M059J (cell line): ENCODE measurements around the gene VWA1. TPM values are rescaled to one million over a fixed set of nuclear protein-coding genes. Genes with fewer than 3 reads are reported as not detected.
"Not testable (repeated sequence)": the region's sequence is repeated elsewhere in the genome, so short reads cannot be mapped to it uniquely, and the experiment has no call there.

Experiments
- DNase-seq: peaks from one replicate; pipeline ENCODE4 v3.0.0-alpha.2; 2012; ENCODE audit warnings: low read depth
- total RNA-seq: library from RNA; depleted of rRNA; stranded (reverse); fragments of >200 nt; shearing (Covaris generic); gene quantifications from 2 replicates; pipeline ENCODE4 v1.2.3, GENCODE V29; 2014; rRNA removed

VWA1 gene
- total RNA-seq, 1 experiment from 2014 or later: 1.1 TPM

DNA sequence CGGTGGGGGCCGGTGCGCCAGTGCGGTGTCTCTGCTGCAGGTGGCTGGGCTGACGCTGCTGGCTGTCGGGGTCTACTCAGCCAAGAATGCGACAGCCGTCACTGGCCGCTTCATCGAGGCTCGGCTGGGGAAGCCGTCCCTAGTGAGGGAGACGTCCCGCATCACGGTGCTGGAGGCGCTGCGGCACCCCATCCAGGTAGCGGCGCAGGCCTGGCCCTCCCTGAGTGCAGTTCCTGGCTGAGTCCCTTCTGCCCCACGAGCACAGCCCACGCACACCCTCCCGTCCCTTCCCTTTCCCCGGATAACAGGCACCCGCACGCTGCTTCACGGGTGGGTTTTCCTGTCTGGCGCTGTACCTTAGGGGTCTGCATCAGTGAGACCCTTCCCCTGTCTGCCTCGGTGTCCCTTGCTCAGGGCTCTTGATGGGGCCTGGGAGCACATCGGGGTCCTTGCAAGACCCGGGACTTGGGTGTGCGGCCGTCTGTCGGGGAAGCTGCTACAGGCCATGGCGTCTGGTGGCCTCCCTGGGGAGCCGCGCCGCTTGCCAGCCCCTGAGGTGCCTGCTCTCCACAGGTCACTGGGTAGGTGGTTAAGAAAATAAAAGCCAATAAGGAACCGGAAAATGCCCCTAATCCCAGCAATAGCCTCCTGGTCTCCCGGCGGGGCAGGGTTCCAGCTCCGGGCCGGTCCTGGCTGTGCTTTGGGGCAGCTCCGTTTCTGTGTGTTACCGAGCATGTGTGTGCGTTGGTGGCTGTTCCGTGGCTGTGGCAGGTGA lies 49.7 kb downstream of the VWA1 start:
- DNase-seq: not testable (repeated sequence)

DNA sequence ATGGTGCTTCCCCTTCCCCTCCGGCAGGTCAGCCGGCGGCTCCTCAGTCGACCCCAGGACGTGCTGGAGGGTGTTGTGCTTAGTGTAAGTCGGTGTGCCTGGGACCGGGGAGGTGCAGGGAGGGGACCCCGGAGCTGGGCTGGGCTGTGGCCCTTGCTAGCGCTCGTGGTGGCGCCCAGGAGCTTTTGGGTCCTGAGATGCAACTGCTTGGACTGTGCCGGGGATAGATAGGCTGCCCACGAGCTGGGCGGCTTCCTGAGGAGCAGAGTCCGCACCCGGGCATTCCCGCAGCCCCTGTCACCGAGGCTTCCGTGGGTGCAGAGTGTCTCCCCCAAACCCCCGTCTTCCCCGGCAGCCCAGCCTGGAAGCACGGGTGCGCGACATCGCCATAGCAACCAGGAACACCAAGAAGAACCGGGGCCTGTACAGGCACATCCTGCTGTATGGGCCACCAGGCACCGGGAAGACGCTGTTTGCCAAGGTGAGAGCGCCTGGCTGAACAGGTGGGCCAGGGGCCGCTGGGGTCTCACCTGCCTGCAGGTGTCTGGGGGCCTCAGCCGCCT lies 50.3 kb downstream of the VWA1 start:
- not testable (repeated sequence) for DNase-seq

DNA sequence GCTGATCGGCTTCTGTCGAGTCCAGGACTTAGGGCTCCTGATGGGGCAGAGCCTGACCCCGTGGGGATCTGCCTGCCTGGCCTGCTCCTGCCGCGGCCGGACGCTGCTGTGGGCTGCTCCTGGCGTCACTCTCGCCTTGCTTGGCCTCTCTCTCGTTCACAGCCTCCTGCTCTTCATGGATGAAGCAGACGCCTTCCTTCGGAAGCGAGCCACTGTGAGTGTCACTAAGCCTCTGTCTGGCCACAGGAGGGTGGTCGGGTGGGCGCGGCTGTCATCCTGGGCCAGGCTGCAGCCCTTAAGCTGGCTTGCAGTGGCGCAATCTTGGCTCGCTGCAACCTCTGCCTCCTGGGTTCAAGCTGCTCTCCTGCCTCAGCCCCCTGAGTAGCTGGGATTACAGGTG lies 52.2 kb downstream of the VWA1 start:
- DNase-seq: no peak

DNA sequence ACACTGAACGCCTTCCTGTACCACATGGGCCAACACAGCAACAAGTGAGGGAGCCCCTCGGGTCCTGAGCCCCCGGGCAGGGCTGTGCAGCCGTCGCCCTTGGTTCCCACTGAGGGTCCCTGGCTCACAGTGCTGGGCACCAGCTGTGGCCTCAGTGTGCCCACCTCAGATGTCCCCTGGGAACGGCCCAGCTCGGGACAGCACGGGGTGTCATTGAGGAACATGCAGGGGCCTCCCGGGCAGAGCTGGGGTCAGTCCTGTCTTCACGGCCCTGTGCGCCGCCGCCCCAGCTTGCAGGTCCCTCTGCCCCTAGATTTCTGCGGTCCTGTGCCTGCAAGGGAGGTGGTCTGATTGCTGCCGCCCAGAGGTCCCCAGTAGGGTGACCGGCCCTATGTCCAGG lies 53.7 kb downstream of the VWA1 start:
- DNase-seq: no peak

DNA sequence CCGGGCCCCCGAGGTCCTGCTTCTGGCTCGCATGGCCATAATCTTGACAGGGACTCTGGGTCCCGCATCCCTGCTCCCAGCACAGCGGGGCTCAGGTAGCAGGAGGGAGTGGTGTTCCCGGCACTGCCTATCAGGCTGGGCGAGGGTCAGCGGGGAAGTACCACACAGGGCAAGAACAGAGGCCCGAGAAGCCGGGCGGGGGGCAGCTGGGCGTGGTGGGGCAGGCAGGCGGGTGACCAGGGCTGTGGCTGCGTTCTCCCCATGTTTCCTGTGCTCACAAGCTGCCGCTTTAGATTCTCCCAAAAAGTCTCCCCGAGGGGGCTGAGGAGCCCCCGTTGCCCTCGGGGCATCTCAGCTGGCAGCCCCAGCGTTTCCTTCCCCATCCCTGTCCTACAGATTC lies 54.4 kb downstream of the VWA1 start:
- DNase-seq: no peak

DNA sequence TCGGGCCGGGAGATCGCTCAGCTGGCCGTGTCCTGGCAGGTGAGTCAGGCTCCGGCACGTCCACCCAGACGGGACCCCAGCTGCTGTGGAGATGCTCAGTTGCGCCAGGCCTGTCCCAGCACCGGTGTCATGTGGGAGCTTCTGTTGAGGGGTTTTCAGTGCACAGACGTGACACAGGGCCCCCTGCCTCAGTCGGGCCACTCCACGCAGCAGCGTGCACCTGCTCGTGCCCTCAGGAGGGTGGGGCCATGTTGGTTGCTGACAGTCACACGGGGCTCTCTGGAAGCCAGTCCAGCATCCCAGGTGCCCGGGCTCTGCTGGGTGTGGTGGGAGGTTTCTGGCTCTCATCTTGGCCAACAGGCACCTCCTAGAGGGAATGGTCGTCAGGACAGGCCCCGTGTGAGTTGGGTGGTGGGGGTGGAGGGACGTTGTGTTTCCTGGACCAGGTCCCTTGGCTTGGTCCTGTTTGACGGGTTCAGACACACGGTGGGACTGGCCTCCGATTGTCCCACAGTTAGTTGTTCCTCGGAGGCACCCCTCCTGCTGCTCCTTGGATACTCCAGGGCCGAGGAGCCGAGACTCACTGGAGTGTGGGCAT lies 55.2 kb downstream of the VWA1 start:
- no peak for DNase-seq

DNA sequence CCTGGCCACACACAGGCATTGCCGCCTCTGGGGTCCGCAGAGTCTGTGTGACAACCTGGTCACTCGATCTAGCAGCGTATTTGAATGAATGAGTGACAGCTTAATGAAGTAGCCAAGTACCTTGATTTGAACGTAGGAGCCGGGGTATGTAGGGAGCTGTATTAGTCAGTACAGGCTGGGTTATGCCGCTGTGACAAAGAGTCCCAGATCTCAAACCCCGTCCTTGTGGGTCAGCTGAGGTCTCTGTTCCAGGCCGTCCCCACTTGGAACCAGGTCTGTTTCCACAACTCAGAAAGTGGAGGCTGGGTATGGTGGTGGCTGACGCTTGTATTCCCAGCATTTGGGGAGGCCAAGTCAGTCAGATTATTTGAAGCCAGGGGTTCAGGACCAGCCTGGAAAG lies 56.1 kb downstream of the VWA1 start:
- no peak for DNase-seq

Other genes with a start within 250 kb of the VWA1 start
- not detected in 2 replicates for gene TNFRSF18, start 229.1 kb upstream of the VWA1 start, total RNA-seq
- gene TNFRSF4, start 221.5 kb upstream of the VWA1 start, total RNA-seq: not detected in 2 replicates
- gene SDF4, start 203.7 kb upstream of the VWA1 start, total RNA-seq: 100 and 196 TPM in 2 replicates
- gene B3GALT6, start 203.5 kb upstream of the VWA1 start, total RNA-seq: 17.4 and 30.1 TPM in 2 replicates
- not detected in 2 replicates for gene C1QTNF12, start 189.0 kb upstream of the VWA1 start, total RNA-seq
- gene UBE2J2, start 161.8 kb upstream of the VWA1 start, total RNA-seq: 42.8 and 59.5 TPM in 2 replicates
- gene SCNN1D, start 155.3 kb upstream of the VWA1 start, total RNA-seq: 0.62 TPM in 1 of 2 replicates, not detected in the other
- 13.9 and 15.3 TPM in 2 replicates for gene ACAP3, start 127.8 kb upstream of the VWA1 start, total RNA-seq
- 23.6 and 40.3 TPM in 2 replicates for gene PUSL1, start 127.1 kb upstream of the VWA1 start, total RNA-seq
- 74.7 and 87.4 TPM in 2 replicates for gene INTS11, start 111.0 kb upstream of the VWA1 start, total RNA-seq
- 22.4 and 35.1 TPM in 2 replicates for gene CPTP, start 110.9 kb upstream of the VWA1 start, total RNA-seq
- gene TAS1R3, start 104.4 kb upstream of the VWA1 start, total RNA-seq: not detected in 2 replicates
- 22.4 and 34.5 TPM in 2 replicates for gene DVL1, start 86.3 kb upstream of the VWA1 start, total RNA-seq
- 0.25 and 2.6 TPM in 2 replicates for gene MXRA8, start 77.1 kb upstream of the VWA1 start, total RNA-seq
- 141 and 178 TPM in 2 replicates for gene AURKAIP1, start 60.5 kb upstream of the VWA1 start, total RNA-seq
- gene CCNL2, start 36.4 kb upstream of the VWA1 start, total RNA-seq: 29.9 and 35.2 TPM in 2 replicates
- gene MRPL20, start 28.4 kb upstream of the VWA1 start, total RNA-seq: 160 and 166 TPM in 2 replicates
- gene ANKRD65, start 14.4 kb upstream of the VWA1 start, total RNA-seq: 0.17 and 0.64 TPM in 2 replicates
- not detected in 2 replicates for gene ATAD3C, start 14.0 kb downstream of the VWA1 start, total RNA-seq
- gene ATAD3B, start 36.1 kb downstream of the VWA1 start, total RNA-seq: 2.9 and 7.7 TPM in 2 replicates
- 26.7 and 55.9 TPM in 2 replicates for gene ATAD3A, start 76.5 kb downstream of the VWA1 start, total RNA-seq
- 0.15 TPM in 1 of 2 replicates, not detected in the other for gene TMEM240, start 104.9 kb downstream of the VWA1 start, total RNA-seq
- gene SSU72, start 139.2 kb downstream of the VWA1 start, total RNA-seq: 69.3 and 96.9 TPM in 2 replicates
- 1.1 and 6.1 TPM in 2 replicates for gene FNDC10, start 164.4 kb downstream of the VWA1 start, total RNA-seq
- gene MIB2, start 179.8 kb downstream of the VWA1 start, total RNA-seq: 15.8 and 28.6 TPM in 2 replicates
- 0.27 TPM in 1 of 2 replicates, not detected in the other for gene MMP23B, start 196.5 kb downstream of the VWA1 start, total RNA-seq
- 7.4 and 13.2 TPM in 2 replicates for gene CDK11B, start 223.3 kb downstream of the VWA1 start, total RNA-seq